Glomerular endothelial cell (primary cell): ENCODE results near the gene HTR6. TPM values are rescaled to one million over a fixed set of nuclear protein-coding genes. Genes with fewer than 3 reads are reported as not detected.

Experiments
- DNase-seq: peaks from one replicate; pipeline ENCODE4 v3.0.0-alpha.2; 2011; ENCODE audit warnings: low read depth, low spot score; ENCODE audit errors: extremely low read depth
- total RNA-seq: library from RNA; depleted of rRNA; stranded (reverse); fragments of >200 nt; gene quantifications from 2 replicates; pipeline ENCODE4 v1.2.3, GENCODE V29; 2015

The HTR6 gene
- total RNA-seq, 1 donor from 2014 or later: not detected

GRCh38 chr1:19684677-19685076 lies 20.0 kb downstream of the HTR6 start:
- DNase-seq: no peak

GRCh38 chr1:19685994-19686393 lies 21.3 kb downstream of the HTR6 start:
- no peak for DNase-seq

- no peak for DNase-seq
Measured at GRCh38 chr1:19687414-19687813, 22.7 kb downstream of the HTR6 start.

- no peak for DNase-seq
Measured at GRCh38 chr1:19688041-19688842, 23.6 kb downstream of the HTR6 start.

- no peak for DNase-seq
Measured at GRCh38 chr1:19689085-19689757, 24.5 kb downstream of the HTR6 start.

- no peak for DNase-seq
Measured at GRCh38 chr1:19689856-19690255, 25.2 kb downstream of the HTR6 start.

GRCh38 chr1:19690342-19690741 lies 25.7 kb downstream of the HTR6 start:
- no peak for DNase-seq

- no peak for DNase-seq
Measured at GRCh38 chr1:19694298-19694697, 29.6 kb downstream of the HTR6 start.

GRCh38 chr1:19695772-19696171 lies 31.1 kb downstream of the HTR6 start:
- no peak for DNase-seq

- no peak for DNase-seq
Measured at GRCh38 chr1:19696820-19697219, 32.1 kb downstream of the HTR6 start.

GRCh38 chr1:19698181-19698580 lies 33.5 kb downstream of the HTR6 start:
- no peak for DNase-seq

GRCh38 chr1:19700079-19700777 lies 35.6 kb downstream of the HTR6 start:
- no peak for DNase-seq

GRCh38 chr1:19703280-19703679 lies 38.6 kb downstream of the HTR6 start:
- DNase-seq: no peak

GRCh38 chr1:19704247-19705113 lies 39.8 kb downstream of the HTR6 start:
- DNase-seq: peak; percentile 16

GRCh38 chr1:19705464-19705863 lies 40.8 kb downstream of the HTR6 start:
- DNase-seq: no peak

- no peak for DNase-seq
Measured at GRCh38 chr1:19706136-19706535, 41.5 kb downstream of the HTR6 start.

GRCh38 chr1:19708567-19709110 lies 44.0 kb downstream of the HTR6 start:
- no peak for DNase-seq

- DNase-seq: no peak
Measured at GRCh38 chr1:19709260-19709793, 44.7 kb downstream of the HTR6 start.

GRCh38 chr1:19710825-19711611 lies 46.3 kb downstream of the HTR6 start:
- DNase-seq: no peak
